HFF-Myc (cell line): ENCODE results near the gene MYD88.
"Not testable (repeated sequence)": the region's sequence is repeated elsewhere in the genome, so short reads cannot be mapped to it uniquely, and the experiment has no call there.

Experiments used
- DNase-seq: peaks from one replicate; pipeline ENCODE4 v3.0.0-alpha.2; 2011; ENCODE audit warnings: low read depth; ENCODE audit errors: extremely low read depth
- H3K4me3 ChIP-seq: replicated peaks from 2 replicates; pipeline ENCODE4 v1.5.1; 2011; ENCODE audit warnings: low read depth, mild to moderate bottlenecking, control low read depth, low read length
- CTCF ChIP-seq: IDR thresholded peaks from 2 replicates; pipeline ENCODE4 v1.5.1; 2012; ENCODE audit warnings: mild to moderate bottlenecking, low read depth, low read length, control low read depth; ENCODE audit errors: missing control alignments

MYD88 gene

DNA sequence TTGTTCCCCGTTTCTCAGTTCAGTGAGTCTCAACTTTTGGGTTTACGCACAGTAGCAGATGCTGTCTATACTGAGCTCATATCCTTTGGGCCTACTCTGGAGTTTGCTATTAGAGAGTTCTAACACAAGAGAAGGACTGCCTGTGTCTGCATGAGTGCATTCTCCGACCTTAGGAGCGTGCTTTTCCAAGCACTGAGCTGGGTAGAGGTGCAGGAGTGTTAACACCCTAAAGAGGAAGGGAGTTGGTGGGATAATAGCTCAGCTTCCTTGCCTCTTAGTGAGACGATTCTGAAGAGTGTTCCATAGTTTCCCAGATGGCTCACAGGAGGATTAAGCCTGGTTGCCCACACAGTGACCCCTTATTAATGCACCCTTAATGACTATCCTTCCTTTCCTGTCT lies 20.0 kb downstream of the MYD88 start:
- H3K4me3 ChIP-seq: no peak overlapping the region
- no peak for DNase-seq
- no peak for TF ChIP-seq CTCF

GRCh38 chr3:38160704-38161103 lies 22.2 kb downstream of the MYD88 start:
- H3K4me3 ChIP-seq, DNase-seq: not testable (repeated sequence)

DNA sequence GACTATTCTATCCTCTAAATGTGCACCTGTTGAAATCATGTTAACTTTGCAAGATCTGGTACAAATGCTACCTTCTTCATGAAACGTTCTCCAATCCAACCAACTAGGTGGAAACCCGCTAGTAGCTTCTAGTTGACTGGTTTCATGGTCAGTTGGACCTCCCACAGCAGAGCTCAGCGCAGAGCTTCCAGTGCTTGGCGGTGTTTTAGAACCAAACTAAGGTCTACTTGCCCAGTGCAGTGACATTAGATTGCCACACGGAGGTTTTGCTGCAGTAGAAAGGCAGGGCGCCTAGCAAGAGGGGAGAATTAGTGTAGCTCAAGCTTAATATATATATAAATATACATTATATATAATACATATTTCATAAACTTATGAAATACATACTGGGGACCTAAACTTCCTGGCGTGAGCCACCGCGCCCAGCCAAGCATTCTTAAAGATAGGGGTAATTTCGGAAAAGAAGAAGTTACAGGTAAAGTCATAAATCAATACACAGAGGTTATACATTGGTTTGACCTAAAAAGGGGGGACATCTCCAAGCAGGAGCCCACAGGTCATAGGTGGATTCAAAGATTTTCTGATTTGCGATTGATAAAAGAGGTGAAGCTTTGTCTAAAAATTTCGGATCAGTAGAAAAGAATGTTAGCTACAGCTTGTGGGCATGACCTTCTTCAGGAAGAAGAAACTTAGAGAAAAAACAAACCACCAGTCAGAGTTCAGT lies 24.8 kb downstream of the MYD88 start:
- no peak overlapping the region for H3K4me3 ChIP-seq
- DNase-seq: no peak
- TF ChIP-seq CTCF: no peak

GRCh38 chr3:38163841-38164642 lies 25.6 kb downstream of the MYD88 start:
- no peak for TF ChIP-seq CTCF
- H3K4me3 ChIP-seq: peak overlapping the region; percentile 83
- no peak for DNase-seq

DNA sequence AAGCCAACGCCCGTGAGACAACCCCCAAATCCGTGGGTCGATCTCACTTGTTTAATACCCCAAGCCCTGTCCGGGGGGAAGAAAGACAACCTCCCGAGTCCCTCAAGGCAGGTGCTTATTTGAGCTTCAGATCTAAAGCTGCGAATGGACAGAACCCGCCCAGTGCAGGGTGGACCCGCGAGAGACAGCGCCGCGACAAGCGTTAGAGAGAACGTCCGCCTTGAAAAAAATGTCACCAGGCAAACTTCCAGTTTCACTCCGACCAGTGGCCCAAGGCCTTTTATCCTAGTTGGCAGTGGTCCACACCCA lies 26.1 kb downstream of the MYD88 start:
- DNase-seq: no peak
- TF ChIP-seq CTCF: no peak
- peak overlapping the region; percentile 83 for H3K4me3 ChIP-seq

GRCh38 chr3:38164952-38165721 lies 26.7 kb downstream of the MYD88 start, which contains the start of gene OXSR1:
TSS of gene OXSR1 (plus strand) at chr3:38165537. CDS start at chr3:38165877, 340 bp downstream.
- no peak for TF ChIP-seq CTCF
- H3K4me3 ChIP-seq: peak within 1 kb of the TSS; percentile 83
- peak; percentile 100 for DNase-seq
